A549 (cell line): ENCODE measurements around the gene SPTBN4. TPM values are rescaled to one million over a fixed set of nuclear protein-coding genes. Genes with fewer than 3 reads are reported as not detected.

Experiments used
- ATAC-seq, 2 experiments: fragments of 200-7000 bp in 1 of 2; fragments of >200 bp in 1 of 2; cut with Nextera tagmentation in 1 of 2; cut with Tn5 transposase in 1 of 2; 3 replicates each; pipeline versions ENCODE4 v1.8.0 to v1.9.1; 2018 to 2020; ENCODE audit warnings: mild to moderate bottlenecking in 1 of 2, moderate library complexity in 1 of 2
- CTCF ChIA-PET: fragments of 300-600 bp; sonication (Branson Sonifier 250); formaldehyde crosslinking; extraction: SDS; loops from one replicate; lab custom pipeline; 2021; ENCODE audit warnings: antibody characterized with exemption, inconsistent platforms; lab: Yijun Ruan, JAX
- POLR2A ChIA-PET: fragments of 350-600 bp; formaldehyde crosslinking; extraction: SDS; loops from one replicate; lab custom pipeline; 2021; ENCODE audit warnings: antibody characterized with exemption, inconsistent platforms; lab: Yijun Ruan, JAX
- DNase-seq, 2 experiments: peaks; one replicate each; pipeline versions ENCODE4 v3.0.0 to v3.0.0-alpha.2; 2011 to 2016; ENCODE audit warnings: low read depth in 1 of 2, low spot score in 1 of 2
- FAIRE-seq: peaks from 2 replicates; lab custom pipeline; 2011; peaks lifted over from hg19 to GRCh38; lab: Jason Lieb, UNC
- H3K27ac ChIP-seq, 2 experiments: fragments of >200 bp; sonication (Bioruptor Twin); formaldehyde crosslinking; 3 replicates each; pipeline ENCODE4 v1.5.1; 2016 to 2017
- H3K4me1 ChIP-seq: fragments of >200 bp; sonication (Bioruptor Twin); formaldehyde crosslinking; 3 replicates; pipeline ENCODE4 v1.6.1; 2016
- H3K4me2 ChIP-seq: fragments of >200 bp; sonication (Bioruptor Twin); formaldehyde crosslinking; 3 replicates; pipeline ENCODE4 v1.6.1; 2016
- H3K4me3 ChIP-seq: fragments of >200 bp; sonication (Bioruptor Twin); formaldehyde crosslinking; 3 replicates; pipeline ENCODE4 v1.5.1; 2016
- H3K9me3 ChIP-seq: fragments of >200 bp; sonication (Bioruptor Twin); formaldehyde crosslinking; 3 replicates; pipeline ENCODE4 v1.6.1; 2016
- CBX8 ChIP-seq: fragments of 200-600 bp; sonication (generic); IDR thresholded peaks from 2 replicates; pipeline ENCODE4 v1.6.1; 2016
- CEBPB ChIP-seq, 2 experiments: fragments of >200 bp in 1 of 2; sonication (Bioruptor Twin) in 1 of 2; formaldehyde crosslinking in 1 of 2; IDR thresholded peaks; 2 replicates each; pipeline ENCODE4 v1.6.1; 2012 to 2016
- CHD4 ChIP-seq: fragments of 200-600 bp; sonication (generic); IDR thresholded peaks from 2 replicates; pipeline ENCODE4 v1.6.1; 2016; ENCODE audit warnings: antibody characterized with exemption, mild to moderate bottlenecking, borderline replicate concordance
- HEYL ChIP-seq: fragments of 250-450 bp; sonication (Bioruptor Pico); IDR thresholded peaks from 2 replicates; pipeline ENCODE4 v1.8.0; 2021; ENCODE audit warnings: mild to moderate bottlenecking, moderate library complexity
- NFE2L2 ChIP-seq: fragments of 150-350 bp; conservative IDR thresholded peaks from 2 replicates; pipeline ENCODE4 v1.6.1; 2014; ENCODE audit warnings: low read length
- RFX5 ChIP-seq: fragments of 450-650 bp; IDR thresholded peaks from 2 replicates; pipeline ENCODE4 v1.7.1; 2014; ENCODE audit warnings: antibody characterized with exemption, mild to moderate bottlenecking, moderate library complexity
- SMC3 ChIP-seq: fragments of >200 bp; sonication (Bioruptor Twin); formaldehyde crosslinking; IDR thresholded peaks from 3 replicates; pipeline ENCODE4 v1.6.1; 2018; ENCODE audit warnings: inconsistent platforms
- ZFP36 ChIP-seq: fragments of 450-650 bp; IDR thresholded peaks from 2 replicates; pipeline ENCODE4 v1.6.1; 2014; ENCODE audit warnings: borderline replicate concordance; ENCODE audit not compliant: partially characterized antibody
- ZNF302 ChIP-seq: fragments of 250-450 bp; sonication (Bioruptor Pico); IDR thresholded peaks from 2 replicates; pipeline ENCODE4 v1.9.0; 2021; ENCODE audit warnings: inconsistent platforms, mild to moderate bottlenecking, moderate library complexity
- whole genome bisulfite sequencing: methylation state at CpG from one replicate; pipeline ENCODE4 v1.1.6; 2017; ENCODE audit errors: missing lambda C conversion rate; 5-methylcytosine and 5-hydroxymethylcytosine counted together
- polyA plus RNA-seq, 4 experiments: library from polyadenylated mRNA; depleted of rRNA in 3 of 4; stranded (reverse); fragments of >200 nt; fragmentation: RNase III in 1 of 4; extraction: RNeasy Plus Mini Kit Qiagen cat#74134 plus additional on column Dnase treatment in 1 of 4; gene quantifications; 2 replicates in 3 of 4; 3 replicates in 1 of 4; pipeline ENCODE4 v1.2.3, GENCODE V29; 2011 to 2017
- TF ChIP-seq, protein P1 (sequence below): fragments of 250-450 bp; sonication (Bioruptor Pico); IDR thresholded peaks from 2 replicates; pipeline ENCODE4 v1.5.0; 2020; ENCODE audit warnings: low read depth, mild to moderate bottlenecking, moderate library complexity
- TF ChIP-seq, protein P2 (sequence below): IDR thresholded peaks from 2 replicates; pipeline ENCODE4 v1.6.1; 2012; ENCODE audit warnings: low read depth, borderline replicate concordance
- TF ChIP-seq, protein P3 (sequence below): fragments of 250-450 bp; sonication (Bioruptor Pico); IDR thresholded peaks from 2 replicates; pipeline ENCODE4 v1.5.0; 2021; ENCODE audit warnings: mild to moderate bottlenecking, moderate library complexity, borderline replicate concordance
- TF ChIP-seq, protein P4 (sequence below): fragments of >200 bp; sonication (Bioruptor Twin); formaldehyde crosslinking; IDR thresholded peaks from 3 replicates; pipeline ENCODE4 v1.6.1; 2016
- TF ChIP-seq, protein P5 (sequence below): fragments of >200 bp; sonication (Bioruptor Twin); formaldehyde crosslinking; IDR thresholded peaks from 2 replicates; pipeline ENCODE4 v1.6.1; 2016
- TF ChIP-seq, protein P6 (sequence below): fragments of 450-650 bp; IDR thresholded peaks from 2 replicates; pipeline ENCODE4 v1.6.1; 2014; ENCODE audit warnings: antibody characterized with exemption
- TF ChIP-seq, protein P7 (sequence below): IDR thresholded peaks from 2 replicates; pipeline ENCODE4 v1.6.1; 2012
- TF ChIP-seq, protein P8 (sequence below): fragments of 200-600 bp; sonication (generic); IDR thresholded peaks from 2 replicates; pipeline ENCODE4 v1.6.1; 2016; ENCODE audit warnings: antibody characterized with exemption, mild to moderate bottlenecking, moderate library complexity

SPTBN4 gene
- polyA plus RNA-seq, 2 of the 4 experiments (the other 2 are of a cell fraction) = 1.4 to 2.2 TPM

DNA sequence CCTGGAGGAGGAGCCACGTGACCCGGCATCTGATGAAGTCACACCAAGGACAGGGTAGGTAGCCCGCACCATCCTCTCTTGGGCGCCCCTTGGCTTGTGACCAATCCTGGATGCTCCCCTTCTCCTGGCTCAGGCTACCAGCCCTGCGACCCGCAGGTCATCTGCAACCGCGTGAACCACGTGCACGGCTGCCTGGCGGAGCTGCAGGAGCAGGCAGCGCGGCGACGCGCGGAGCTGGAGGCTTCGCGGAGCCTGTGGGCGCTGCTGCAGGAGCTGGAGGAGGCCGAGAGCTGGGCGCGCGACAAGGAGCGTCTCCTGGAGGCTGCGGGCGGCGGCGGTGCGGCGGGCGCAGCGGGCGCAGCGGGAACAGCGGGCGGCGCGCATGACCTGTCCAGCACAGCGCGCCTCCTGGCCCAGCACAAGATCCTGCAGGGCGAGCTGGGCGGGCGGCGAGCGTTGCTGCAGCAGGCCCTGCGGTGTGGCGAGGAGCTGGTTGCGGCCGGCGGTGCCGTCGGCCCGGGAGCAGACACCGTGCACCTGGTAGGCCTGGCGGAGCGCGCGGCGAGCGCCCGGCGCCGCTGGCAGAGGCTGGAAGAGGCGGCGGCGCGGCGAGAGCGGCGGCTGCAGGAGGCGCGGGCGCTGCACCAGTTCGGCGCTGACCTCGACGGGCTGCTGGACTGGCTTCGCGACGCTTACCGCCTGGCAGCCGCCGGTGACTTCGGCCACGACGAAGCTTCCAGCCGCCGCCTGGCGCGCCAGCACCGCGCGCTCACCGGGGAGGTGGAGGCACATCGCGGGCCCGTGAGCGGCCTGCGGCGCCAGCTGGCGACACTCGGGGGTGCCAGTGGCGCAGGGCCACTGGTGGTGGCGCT is 45.9 kb downstream of the SPTBN4 start:
- Histone ChIP-seq H3K4me1 (peaks cover 5% of the 10 kb centered on the region; the same call in 1 of the 3 replicates), H3K27ac (0 out of 6 replicates have a peak overlapping the region, but pooled peaks of 1 of the 2 experiments have one; percentile 0), H3K4me3 (peak overlapping the region; percentile 37), H3K4me2 (peak overlapping the region; percentile 83), H3K9me3 (no peaks in the 10 kb centered on the region)
- ChIA-PET CTCF (interaction anchor here (0.9 to 6.1 kb wide), 23 partner anchors 9 to 409 kb away, joined by 3 to 35 read pairs (median 7); partner anchors contain the start of genes BLVRB and SPTBN4), POLR2A (interaction anchor here (0.7 to 1.1 kb wide), 3 partner anchors 13 to 49 kb away, joined by 3 read pairs; partner anchors contain the start of gene BLVRB)
- 57% methylated on average over 99 of the region's 105 CpGs for WGBS
- DNase-seq (peak in 1 of 2 experiments; percentile 65), ATAC-seq (peak; percentile 73 to 76), FAIRE-seq (no peak)
- TF ChIP-seq, protein P1, sequence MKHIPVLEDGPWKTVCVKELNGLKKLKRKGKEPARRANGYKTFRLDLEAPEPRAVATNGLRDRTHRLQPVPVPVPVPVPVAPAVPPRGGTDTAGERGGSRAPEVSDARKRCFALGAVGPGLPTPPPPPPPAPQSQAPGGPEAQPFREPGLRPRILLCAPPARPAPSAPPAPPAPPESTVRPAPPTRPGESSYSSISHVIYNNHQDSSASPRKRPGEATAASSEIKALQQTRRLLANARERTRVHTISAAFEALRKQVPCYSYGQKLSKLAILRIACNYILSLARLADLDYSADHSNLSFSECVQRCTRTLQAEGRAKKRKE = no peak
- TF ChIP-seq, protein P2, sequence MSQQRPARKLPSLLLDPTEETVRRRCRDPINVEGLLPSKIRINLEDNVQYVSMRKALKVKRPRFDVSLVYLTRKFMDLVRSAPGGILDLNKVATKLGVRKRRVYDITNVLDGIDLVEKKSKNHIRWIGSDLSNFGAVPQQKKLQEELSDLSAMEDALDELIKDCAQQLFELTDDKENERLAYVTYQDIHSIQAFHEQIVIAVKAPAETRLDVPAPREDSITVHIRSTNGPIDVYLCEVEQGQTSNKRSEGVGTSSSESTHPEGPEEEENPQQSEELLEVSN = peak; percentile 81
- no peak for TF ChIP-seq CBX8
- TF ChIP-seq, protein P3, sequence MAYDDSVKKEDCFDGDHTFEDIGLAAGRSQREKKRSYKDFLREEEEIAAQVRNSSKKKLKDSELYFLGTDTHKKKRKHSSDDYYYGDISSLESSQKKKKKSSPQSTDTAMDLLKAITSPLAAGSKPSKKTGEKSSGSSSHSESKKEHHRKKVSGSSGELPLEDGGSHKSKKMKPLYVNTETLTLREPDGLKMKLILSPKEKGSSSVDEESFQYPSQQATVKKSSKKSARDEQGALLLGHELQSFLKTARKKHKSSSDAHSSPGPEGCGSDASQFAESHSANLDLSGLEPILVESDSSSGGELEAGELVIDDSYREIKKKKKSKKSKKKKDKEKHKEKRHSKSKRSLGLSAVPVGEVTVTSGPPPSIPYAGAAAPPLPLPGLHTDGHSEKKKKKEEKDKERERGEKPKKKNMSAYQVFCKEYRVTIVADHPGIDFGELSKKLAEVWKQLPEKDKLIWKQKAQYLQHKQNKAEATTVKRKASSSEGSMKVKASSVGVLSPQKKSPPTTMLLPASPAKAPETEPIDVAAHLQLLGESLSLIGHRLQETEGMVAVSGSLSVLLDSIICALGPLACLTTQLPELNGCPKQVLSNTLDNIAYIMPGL (CRISPR knock-in tag) = no peak
- TF ChIP-seq, protein P4, sequence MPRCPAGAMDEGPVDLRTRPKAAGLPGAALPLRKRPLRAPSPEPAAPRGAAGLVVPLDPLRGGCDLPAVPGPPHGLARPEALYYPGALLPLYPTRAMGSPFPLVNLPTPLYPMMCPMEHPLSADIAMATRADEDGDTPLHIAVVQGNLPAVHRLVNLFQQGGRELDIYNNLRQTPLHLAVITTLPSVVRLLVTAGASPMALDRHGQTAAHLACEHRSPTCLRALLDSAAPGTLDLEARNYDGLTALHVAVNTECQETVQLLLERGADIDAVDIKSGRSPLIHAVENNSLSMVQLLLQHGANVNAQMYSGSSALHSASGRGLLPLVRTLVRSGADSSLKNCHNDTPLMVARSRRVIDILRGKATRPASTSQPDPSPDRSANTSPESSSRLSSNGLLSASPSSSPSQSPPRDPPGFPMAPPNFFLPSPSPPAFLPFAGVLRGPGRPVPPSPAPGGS = no peak
- TF ChIP-seq ZFP36 = peak; percentile 59
- TF ChIP-seq, protein P5, sequence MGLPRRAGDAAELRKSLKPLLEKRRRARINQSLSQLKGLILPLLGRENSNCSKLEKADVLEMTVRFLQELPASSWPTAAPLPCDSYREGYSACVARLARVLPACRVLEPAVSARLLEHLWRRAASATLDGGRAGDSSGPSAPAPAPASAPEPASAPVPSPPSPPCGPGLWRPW = no peak
- TF ChIP-seq, protein P6, sequence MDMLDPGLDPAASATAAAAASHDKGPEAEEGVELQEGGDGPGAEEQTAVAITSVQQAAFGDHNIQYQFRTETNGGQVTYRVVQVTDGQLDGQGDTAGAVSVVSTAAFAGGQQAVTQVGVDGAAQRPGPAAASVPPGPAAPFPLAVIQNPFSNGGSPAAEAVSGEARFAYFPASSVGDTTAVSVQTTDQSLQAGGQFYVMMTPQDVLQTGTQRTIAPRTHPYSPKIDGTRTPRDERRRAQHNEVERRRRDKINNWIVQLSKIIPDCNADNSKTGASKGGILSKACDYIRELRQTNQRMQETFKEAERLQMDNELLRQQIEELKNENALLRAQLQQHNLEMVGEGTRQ = peak; percentile 78
- TF ChIP-seq, protein P7, sequence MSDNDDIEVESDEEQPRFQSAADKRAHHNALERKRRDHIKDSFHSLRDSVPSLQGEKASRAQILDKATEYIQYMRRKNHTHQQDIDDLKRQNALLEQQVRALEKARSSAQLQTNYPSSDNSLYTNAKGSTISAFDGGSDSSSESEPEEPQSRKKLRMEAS = peak; percentile 90

DNA sequence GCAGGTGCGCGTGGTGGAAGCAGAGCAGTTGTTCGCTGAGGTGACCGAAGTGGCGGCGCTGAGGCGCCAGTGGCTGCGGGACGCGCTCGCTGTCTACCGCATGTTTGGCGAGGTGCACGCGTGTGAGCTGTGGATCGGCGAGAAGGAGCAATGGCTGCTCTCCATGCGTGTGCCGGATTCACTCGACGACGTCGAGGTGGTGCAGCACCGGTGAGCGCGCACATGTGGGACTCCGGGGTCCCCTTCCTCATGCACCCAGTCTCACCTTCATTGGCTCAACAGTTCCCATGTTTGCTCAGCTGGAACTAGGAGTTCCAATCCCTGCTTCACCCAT is 46.5 kb downstream of the SPTBN4 start:
- CTCF ChIA-PET = interaction anchor here (1.1 to 6.1 kb wide), 22 partner anchors 8 to 121 kb away, joined by 3 to 35 read pairs (median 8); partner anchors contain the start of gene BLVRB
- DNase-seq = no peak

More for the DNA sequence above, 46.5 kb downstream of the SPTBN4 start:
- Histone ChIP-seq H3K4me1 (peaks cover 5% of the 10 kb centered on the region; the same call in 1 of the 3 replicates), H3K27ac (no peak overlapping the region), H3K9me3 (no peaks in the 10 kb centered on the region), H3K4me2 (peak overlapping the region; percentile 83), H3K4me3 (peak overlapping the region; percentile 37; the same call in 2 of the 3 replicates)
- TF ChIP-seq, protein P8, sequence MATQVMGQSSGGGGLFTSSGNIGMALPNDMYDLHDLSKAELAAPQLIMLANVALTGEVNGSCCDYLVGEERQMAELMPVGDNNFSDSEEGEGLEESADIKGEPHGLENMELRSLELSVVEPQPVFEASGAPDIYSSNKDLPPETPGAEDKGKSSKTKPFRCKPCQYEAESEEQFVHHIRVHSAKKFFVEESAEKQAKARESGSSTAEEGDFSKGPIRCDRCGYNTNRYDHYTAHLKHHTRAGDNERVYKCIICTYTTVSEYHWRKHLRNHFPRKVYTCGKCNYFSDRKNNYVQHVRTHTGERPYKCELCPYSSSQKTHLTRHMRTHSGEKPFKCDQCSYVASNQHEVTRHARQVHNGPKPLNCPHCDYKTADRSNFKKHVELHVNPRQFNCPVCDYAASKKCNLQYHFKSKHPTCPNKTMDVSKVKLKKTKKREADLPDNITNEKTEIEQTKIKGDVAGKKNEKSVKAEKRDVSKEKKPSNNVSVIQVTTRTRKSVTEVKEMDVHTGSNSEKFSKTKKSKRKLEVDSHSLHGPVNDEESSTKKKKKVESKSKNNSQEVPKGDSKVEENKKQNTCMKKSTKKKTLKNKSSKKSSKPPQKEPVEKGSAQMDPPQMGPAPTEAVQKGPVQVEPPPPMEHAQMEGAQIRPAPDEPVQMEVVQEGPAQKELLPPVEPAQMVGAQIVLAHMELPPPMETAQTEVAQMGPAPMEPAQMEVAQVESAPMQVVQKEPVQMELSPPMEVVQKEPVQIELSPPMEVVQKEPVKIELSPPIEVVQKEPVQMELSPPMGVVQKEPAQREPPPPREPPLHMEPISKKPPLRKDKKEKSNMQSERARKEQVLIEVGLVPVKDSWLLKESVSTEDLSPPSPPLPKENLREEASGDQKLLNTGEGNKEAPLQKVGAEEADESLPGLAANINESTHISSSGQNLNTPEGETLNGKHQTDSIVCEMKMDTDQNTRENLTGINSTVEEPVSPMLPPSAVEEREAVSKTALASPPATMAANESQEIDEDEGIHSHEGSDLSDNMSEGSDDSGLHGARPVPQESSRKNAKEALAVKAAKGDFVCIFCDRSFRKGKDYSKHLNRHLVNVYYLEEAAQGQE = no peak
- TF ChIP-seq, protein P2 = no peak
- TF ChIP-seq SMC3 (no peak), ZNF302 (CRISPR knock-in tag) (no peak), CHD4 (no peak), NFE2L2 (no peak), RFX5 (no peak), CEBPB (IDR thresholded peaks at IDR 0.05) (no peak), HEYL (CRISPR knock-in tag) (no peak)
- TF ChIP-seq, protein P7 = no peak
- WGBS = 86% methylated on average over 27 of the region's 27 CpGs
- POLR2A ChIA-PET = interaction anchor here (0.7 to 1.1 kb wide), 3 partner anchors 13 to 49 kb away, joined by 3 read pairs; partner anchors contain the start of gene BLVRB
- ATAC-seq (no peak), FAIRE-seq (no peak)
